ENCODE measurements around the gene RBBP6. TPM values are rescaled to one million over a fixed set of nuclear protein-coding genes. Genes with fewer than 3 reads are reported as not detected.

Gene RBBP6
- total and polyA plus RNA-seq, 2 experiments from 2014 or later, result 40.2 to 88.9 TPM

DNA sequence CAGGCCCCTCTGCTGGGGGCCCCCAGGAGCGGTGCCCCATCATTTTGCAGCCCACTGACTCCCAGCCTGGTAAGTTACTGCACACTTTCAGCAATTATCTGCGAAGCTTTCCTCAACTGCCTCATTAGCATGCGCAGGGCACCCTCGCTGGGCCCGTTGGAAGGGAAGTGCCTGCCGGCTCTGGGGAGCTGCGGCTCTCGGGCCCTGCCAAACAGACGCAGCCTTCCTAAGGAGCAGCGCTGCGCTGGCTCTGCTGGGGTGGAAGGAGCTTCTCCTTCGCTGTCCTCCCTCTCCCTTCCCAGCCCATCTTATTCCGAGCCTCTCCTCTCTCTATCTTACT is 71.0 kb downstream of the RBBP6 start:
- Histone ChIP-seq H3K4me1 (ENCODE audit: insufficient read depth) (peaks cover 4% of the 10 kb centered on the region), H3K79me2 (replicated peaks; ENCODE audit: insufficient read depth) (no peaks in the 10 kb centered on the region), H3F3A (replicated peaks; ENCODE audit: low read depth) (no peaks in the 10 kb centered on the region), H2AFZ (peak overlapping the region; percentile 100), H3K27me3 (ENCODE audit: insufficient read depth) (peaks cover 30% of the 10 kb centered on the region), H3K9me2 (ENCODE audit: insufficient read depth) (no peaks in the 10 kb centered on the region), H3K36me3 (ENCODE audit: insufficient read depth) (no peaks in the 10 kb centered on the region), H3K27ac (ENCODE audit: low read depth) (no peak overlapping the region), H4K20me1 (replicated peaks; ENCODE audit: insufficient read depth) (no peaks in the 10 kb centered on the region), H3K4me3 (peak overlapping the region; percentile 86), H3K4me2 (peak overlapping the region; percentile 99)
- peak overlapping the region; percentile 89 for H3K4me3 Mint-ChIP-seq
- no peak for TF ChIP-seq STAT1 (IDR thresholded peaks at IDR 0.05; ENCODE audit: unreplicated experiment)
- TF ChIP-seq EZH2 (IDR thresholded peaks at IDR 0.05; ENCODE audit: low read depth, unreplicated experiment), result no peak
- no peak for TF ChIP-seq EZH2phosphoT487 (IDR thresholded peaks at IDR 0.05; ENCODE audit: unreplicated experiment)
- no peak for TF ChIP-seq ZNF114 (CRISPR knock-in tag; IDR thresholded peaks at IDR 0.05)
- no peak for TF ChIP-seq JUNB (IDR thresholded peaks at IDR 0.05; ENCODE audit: unreplicated experiment)
- TF ChIP-seq ZNF462 (CRISPR knock-in tag; IDR thresholded peaks at IDR 0.05), result no peak
- no peak for TF ChIP-seq NANOG (IDR thresholded peaks at IDR 0.05; ENCODE audit: borderline replicate concordance)
- TF ChIP-seq CREB1 (CRISPR knock-in tag; IDR thresholded peaks at IDR 0.05; ENCODE audit: low read depth), result no peak
- TF ChIP-seq, protein P1, sequence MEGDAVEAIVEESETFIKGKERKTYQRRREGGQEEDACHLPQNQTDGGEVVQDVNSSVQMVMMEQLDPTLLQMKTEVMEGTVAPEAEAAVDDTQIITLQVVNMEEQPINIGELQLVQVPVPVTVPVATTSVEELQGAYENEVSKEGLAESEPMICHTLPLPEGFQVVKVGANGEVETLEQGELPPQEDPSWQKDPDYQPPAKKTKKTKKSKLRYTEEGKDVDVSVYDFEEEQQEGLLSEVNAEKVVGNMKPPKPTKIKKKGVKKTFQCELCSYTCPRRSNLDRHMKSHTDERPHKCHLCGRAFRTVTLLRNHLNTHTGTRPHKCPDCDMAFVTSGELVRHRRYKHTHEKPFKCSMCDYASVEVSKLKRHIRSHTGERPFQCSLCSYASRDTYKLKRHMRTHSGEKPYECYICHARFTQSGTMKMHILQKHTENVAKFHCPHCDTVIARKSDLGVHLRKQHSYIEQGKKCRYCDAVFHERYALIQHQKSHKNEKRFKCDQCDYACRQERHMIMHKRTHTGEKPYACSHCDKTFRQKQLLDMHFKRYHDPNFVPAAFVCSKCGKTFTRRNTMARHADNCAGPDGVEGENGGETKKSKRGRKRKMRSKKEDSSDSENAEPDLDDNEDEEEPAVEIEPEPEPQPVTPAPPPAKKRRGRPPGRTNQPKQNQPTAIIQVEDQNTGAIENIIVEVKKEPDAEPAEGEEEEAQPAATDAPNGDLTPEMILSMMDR (conservative IDR thresholded peaks at IDR 0.05; ENCODE audit: low read depth in 2 of 2), result no peak
- H3K4me1 Mint-ChIP-seq, result peaks cover 17% of the 10 kb centered on the region; the same call in 2 of the 3 replicates
- peaks cover 27% of the 10 kb centered on the region for H3K27me3 Mint-ChIP-seq (ENCODE audit: insufficient read depth, low read depth, poor library complexity)
- no peaks in the 10 kb centered on the region; the same call in 2 of the 3 replicates for H3K36me3 Mint-ChIP-seq (ENCODE audit: low read depth)
- ATAC-seq, result peak; percentile 92
- DNase-seq (ENCODE audit: low spot score), result peak; percentile 73
- H3K27ac Mint-ChIP-seq, result no peak overlapping the region
- no peaks in the 10 kb centered on the region for H3K9me3 Mint-ChIP-seq

All from GM23338 (cell line).